NB4 (cell line): Measurements from ENCODE around the gene OLFML1.

Experiments
- CTCF ChIP-seq: IDR thresholded peaks from one replicate; pipeline ENCODE4 v1.5.1; 2012; ENCODE audit warnings: low read depth, low read length
- POLR2A ChIP-seq: IDR thresholded peaks from 2 replicates; pipeline ENCODE4 v1.6.1; 2011; ENCODE audit warnings: mild to moderate bottlenecking; ENCODE audit not compliant: insufficient read length; ENCODE audit errors: extremely low read depth

GRCh38 chr11:7551571-7551970, 66.3 kb downstream of the OLFML1 start:
- no peak for TF ChIP-seq CTCF
- TF ChIP-seq POLR2A, result no peak
